Amniotic epithelial cell (primary cell): ENCODE results near the gene LEKR1.

Source experiments
- DNase-seq: peaks from one replicate; pipeline ENCODE4 v3.0.0-alpha.2; 2010; ENCODE audit warnings: low read depth

LEKR1 gene

GRCh38 chr3:157081626-157082210 lies 255.6 kb downstream of the LEKR1 start:
- DNase-seq: peak; percentile 85

- peak; percentile 89 for DNase-seq
Measured at GRCh38 chr3:157082305-157082982, 256.3 kb downstream of the LEKR1 start.

DNA sequence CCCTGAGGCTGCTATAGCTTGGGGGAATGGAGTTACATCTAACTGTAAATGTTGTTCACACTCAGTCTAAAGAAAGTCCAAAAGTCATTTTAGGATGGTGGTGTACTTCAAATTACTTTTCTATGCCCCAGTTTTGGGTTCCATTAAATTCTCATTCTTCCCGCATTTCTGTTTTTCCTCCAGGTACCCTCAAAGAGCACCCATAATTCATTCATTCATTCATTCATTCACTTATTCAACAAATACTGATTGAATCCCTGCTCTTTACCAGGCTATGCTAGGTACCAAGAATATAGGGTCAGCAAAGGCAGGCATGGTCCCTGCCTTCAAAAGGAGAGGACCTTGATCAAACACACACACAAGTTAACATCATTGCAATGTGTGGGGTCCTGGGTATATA lies 257.7 kb downstream of the LEKR1 start:
- DNase-seq: no peak

DNA sequence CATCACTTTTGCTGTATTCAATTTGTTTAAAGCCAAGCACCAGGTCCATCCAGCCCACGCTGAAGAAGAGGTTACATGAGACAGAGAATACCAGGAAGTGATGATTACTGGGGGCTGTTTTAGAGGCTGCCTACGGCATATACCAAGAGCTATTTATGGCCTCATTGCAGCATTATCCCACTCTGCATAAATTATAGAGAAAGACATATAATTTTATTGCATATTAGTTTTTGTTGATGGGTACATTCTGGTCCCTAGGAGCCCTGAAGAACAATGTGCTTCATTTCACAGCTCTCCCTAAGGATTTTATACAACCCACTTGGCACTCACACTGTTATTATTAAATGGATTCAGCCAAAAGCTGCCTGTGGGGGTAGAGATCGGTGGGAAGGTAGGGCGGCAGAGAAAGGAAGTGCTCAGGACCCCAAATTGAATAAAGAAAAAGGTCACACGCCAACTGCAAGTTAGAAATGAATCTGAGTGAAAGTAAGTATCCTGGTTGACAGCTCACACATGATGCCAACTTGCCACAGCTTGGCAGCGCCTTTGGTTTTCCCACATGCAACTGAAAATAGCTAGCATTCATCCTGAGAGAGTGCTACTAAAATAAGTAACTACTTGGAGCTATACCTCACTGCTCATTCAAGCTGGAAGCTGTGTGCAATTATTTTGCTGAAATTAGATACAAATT lies 260.1 kb downstream of the LEKR1 start:
- no peak for DNase-seq

GRCh38 chr3:157086775-157087174 lies 260.6 kb downstream of the LEKR1 start:
- no peak for DNase-seq

DNA sequence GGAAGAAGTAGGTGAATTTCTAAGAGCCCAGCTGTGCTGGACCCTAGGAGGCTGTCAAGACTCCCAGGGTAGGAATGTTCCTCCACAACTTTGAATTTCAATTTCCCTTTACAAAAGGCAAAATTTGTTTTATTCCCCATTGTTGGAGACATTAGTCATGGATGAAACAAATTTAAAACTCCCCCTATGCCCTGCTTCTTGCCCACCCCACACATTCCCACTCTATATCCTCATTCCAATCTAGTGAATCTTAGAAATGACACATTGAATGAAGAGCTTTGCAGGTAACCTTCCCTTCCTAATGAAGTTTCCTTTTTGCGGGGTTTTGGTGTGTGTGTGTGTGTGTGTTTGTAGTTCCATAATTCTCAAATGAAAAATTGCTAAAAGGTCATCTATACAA lies 261.2 kb downstream of the LEKR1 start:
- DNase-seq: peak; percentile 30

GRCh38 chr3:157087780-157088600 lies 261.8 kb downstream of the LEKR1 start:
- DNase-seq: no peak

DNA sequence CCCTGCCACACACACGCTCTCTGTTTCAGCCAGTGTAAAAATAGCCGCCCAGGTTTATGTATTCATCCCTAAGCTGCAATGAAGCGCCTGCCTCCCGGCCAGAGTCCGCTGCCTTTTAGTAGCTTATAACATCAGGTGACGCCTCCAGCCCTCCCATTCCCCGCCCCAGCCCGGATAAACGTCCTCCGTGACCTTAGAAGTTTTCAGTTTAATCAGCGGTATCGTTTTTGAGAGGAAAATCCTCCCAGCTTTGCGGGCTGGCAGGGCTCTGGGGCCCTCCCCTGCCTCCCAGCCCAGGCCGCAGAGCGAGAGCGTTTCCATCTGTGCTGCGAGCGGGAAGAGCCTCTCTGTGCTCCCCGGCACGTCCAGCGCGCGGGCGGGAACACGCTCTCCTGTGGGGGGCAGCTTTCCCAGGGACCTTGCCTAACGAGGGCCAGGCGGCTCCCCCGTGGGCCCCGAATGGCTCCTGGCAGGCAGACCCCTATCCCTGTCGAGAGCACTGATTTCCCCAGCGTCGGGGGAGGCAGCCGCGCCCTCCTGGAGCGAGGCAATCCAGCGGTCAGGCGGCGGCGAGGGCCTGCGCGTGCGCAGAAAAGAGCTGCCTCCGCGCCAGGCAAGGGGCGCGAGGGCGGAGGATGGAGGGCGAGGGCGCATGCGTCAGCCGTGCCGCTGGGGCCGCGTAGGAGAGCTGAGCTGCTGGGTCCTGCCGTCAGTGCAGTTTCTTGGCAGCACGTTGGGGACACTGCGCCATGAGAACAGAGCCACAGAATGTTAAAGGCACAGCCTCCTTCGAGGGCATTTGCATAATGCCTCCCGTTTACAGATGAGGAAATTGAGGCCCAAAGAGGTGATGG lies 262.7 kb downstream of the LEKR1 start:
- peak; percentile 98 for DNase-seq

DNA sequence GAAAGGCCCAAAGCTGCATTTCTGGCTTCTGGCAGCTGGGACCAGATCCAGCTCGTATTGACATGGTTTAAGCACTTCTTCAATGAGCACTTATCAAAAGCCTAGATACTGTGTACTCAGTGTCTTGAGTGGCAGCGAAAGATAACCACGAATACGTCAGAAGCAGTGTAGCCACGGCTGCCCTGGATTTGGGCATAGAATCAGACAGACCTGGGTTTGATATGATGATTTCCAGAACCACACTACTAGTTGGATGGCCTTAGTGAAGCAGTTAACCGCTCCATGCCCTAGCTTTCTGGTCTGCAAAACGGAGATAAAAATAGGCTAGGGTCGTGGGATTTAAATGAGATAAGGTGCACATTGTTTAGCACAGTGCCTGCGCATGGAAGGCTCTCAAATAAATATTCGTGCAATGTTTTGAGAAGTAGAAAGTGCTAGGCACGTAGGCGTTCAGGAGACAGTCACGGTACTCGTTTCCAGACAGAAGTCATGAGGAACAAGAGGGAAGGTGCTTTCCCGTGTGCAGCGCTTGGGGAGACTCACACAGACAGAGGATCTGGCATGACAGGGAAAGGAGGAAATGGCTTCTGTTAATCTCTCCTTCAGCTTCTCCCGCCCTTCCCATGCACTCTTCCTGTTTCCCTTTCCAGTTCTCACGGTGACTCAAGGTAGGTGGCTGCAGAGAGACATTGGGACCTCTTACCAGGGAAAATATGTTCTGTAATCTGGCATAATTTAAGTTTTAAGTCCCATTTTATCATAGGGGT lies 263.5 kb downstream of the LEKR1 start:
- DNase-seq: peak; percentile 98

DNA sequence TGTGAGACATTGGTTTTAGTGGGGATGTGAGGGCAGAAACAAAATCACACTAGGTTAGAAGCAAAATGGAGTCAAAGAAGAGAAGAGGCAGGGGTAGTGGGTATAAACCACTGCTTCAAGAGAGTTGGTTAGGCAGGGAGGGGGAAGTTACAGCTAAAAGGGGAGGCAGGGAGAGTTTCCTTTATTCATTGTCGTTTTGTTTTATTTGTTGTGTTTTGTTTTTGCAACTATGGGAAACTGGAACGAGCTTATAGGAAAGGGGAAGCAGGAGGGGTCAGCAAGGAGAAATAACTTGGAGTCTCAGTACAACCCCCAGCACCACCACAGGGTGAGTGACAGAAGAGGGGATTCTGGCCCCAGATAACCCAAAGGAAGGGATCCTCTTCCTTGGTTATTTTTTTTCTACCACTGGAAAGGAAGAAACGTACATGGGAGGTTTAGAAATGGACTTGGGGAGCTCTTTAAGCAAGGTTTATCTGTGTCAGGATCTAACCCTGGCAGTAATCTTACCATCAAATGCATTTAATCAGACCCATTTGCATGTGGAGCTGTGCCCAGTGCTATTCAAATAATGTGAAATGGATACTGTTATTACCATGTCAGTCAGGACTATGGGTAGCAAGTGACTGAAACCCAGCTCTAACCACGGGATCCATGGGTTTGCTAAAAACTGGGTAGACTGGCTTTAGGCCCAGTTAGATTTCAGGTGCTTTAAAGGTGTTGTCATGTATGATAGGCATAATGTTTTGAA lies 265.1 kb downstream of the LEKR1 start:
- DNase-seq: no peak

DNA sequence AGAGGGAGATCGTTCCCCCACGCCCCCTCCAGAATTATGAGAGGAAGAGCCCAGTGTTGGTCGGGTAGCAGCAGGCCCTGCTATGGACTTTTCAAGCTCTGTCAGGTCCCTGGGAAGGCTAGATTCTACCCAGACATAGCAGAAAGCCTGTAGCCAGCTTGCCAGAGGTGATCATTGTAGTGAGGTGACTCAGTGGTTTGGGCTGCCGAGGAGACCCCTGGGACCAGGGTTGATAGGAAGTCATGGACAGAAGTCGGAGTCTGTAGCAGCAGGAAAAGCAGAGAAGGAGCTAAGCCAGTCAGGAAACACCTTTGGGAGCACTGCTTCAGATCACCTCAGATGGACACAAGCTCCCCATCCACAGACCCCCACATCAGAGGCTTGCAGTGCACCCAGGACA lies 266.1 kb downstream of the LEKR1 start:
- DNase-seq: no peak

- DNase-seq: no peak
Measured at GRCh38 chr3:157093096-157093495, 266.9 kb downstream of the LEKR1 start.

- no peak for DNase-seq
Measured at GRCh38 chr3:157094301-157094700, 268.1 kb downstream of the LEKR1 start.

DNA sequence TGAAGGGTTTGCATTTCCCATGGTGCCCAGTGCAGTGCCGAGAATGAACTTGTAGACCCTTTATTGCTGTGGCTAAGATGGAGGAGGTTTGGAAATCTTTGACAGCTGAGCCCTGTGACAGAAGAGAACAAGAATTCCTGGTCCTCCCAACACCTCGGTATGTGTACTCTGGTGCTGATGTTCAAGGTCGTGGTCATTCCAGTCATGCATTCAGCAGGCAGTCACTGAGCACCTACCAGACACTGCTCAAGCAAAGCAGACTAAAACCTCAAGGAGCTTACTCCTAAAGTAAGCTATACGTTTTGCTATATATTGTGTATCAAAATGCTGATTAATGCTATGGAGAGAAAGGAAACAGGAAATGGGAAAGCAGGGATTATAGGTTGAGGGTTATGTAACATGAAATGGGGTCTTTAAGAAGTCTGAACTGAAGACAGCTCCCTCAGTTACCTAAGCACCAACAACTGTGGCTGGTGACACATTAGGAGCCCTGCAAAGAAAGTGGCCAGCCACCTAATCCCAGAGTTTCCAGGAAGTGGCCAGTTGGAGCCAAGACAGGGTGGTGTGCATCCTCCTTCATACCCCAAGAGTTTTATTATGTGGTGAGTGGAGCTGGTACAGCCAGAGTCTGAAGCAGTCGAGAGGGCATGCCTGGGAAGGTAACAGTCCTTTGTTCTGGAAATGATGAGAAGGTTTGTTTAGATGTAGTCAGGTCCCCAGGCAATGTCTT lies 268.8 kb downstream of the LEKR1 start:
- peak; percentile 73 for DNase-seq
